ENCODE measurements around the gene GMDS.

GMDS gene

GRCh38 chr6:1651362-1651761 lies 594.0 kb downstream of the GMDS start:
- Histone ChIP-seq H3K36me3 (replicated peaks; ENCODE audit: insufficient read depth, low read length) (no peaks in the 10 kb centered on the region), H3K9me2 (replicated peaks; ENCODE audit: insufficient read depth, low read length) (no peaks in the 10 kb centered on the region), H3K4me2 (ENCODE audit: low read depth, low read length) (no peak overlapping the region), H3F3A (ENCODE audit: insufficient read depth, low read length) (no peaks in the 10 kb centered on the region), H3K79me2 (ENCODE audit: low read length) (no peaks in the 10 kb centered on the region), H3K27me3 (replicated peaks; ENCODE audit: insufficient read depth, low read length) (no peaks in the 10 kb centered on the region), H4K20me1 (ENCODE audit: insufficient read depth, low read length) (no peaks in the 10 kb centered on the region), H2AFZ (ENCODE audit: low read length) (no peak overlapping the region), H3K4me3 (ENCODE audit: low read length) (no peak overlapping the region), H3K9me3 (replicated peaks; ENCODE audit: insufficient read depth, low read length) (no peaks in the 10 kb centered on the region), H3K4me1 (ENCODE audit: low read length) (no peaks in the 10 kb centered on the region), H3K27ac (ENCODE audit: low read length) (no peak overlapping the region), H3K9ac (ENCODE audit: low read length) (no peak overlapping the region)
- TF ChIP-seq EZH2phosphoT487 (IDR thresholded peaks at IDR 0.05; ENCODE audit: low read length) = no peak
- no peak for TF ChIP-seq CTCF (IDR thresholded peaks at IDR 0.05; ENCODE audit: low read length)
- TF ChIP-seq EZH2 (optimal IDR thresholded peaks at IDR 0.05; ENCODE audit: low read depth, low read length) = no peak
- DNase-seq = no peak

GRCh38 chr6:1645466-1646185 lies 599.8 kb downstream of the GMDS start:
- H3K27ac ChIP-seq (ENCODE audit: low read length) = no peak overlapping the region
- H3K9ac ChIP-seq (ENCODE audit: low read length) = no peak overlapping the region
- no peaks in the 10 kb centered on the region for H3K9me3 ChIP-seq (replicated peaks; ENCODE audit: insufficient read depth, low read length)
- no peaks in the 10 kb centered on the region for H3F3A ChIP-seq (ENCODE audit: insufficient read depth, low read length)
- no peaks in the 10 kb centered on the region for H3K36me3 ChIP-seq (replicated peaks; ENCODE audit: insufficient read depth, low read length)
- H3K4me1 ChIP-seq (ENCODE audit: low read length) = no peaks in the 10 kb centered on the region
- TF ChIP-seq EZH2 (optimal IDR thresholded peaks at IDR 0.05; ENCODE audit: low read depth, low read length) (no peak), EZH2phosphoT487 (IDR thresholded peaks at IDR 0.05; ENCODE audit: low read length) (no peak)
- H3K4me2 ChIP-seq (ENCODE audit: low read depth, low read length) = no peak overlapping the region
- H3K4me3 ChIP-seq (ENCODE audit: low read length) = no peak overlapping the region
- H2AFZ ChIP-seq (ENCODE audit: low read length) = no peak overlapping the region
- H3K79me2 ChIP-seq (ENCODE audit: low read length) = no peaks in the 10 kb centered on the region
- DNase-seq = no peak
- no peaks in the 10 kb centered on the region for H3K9me2 ChIP-seq (replicated peaks; ENCODE audit: insufficient read depth, low read length)
- no peaks in the 10 kb centered on the region for H3K27me3 ChIP-seq (replicated peaks; ENCODE audit: insufficient read depth, low read length)
- no peaks in the 10 kb centered on the region for H4K20me1 ChIP-seq (ENCODE audit: insufficient read depth, low read length)

GRCh38 chr6:1644516-1645060 lies 600.8 kb downstream of the GMDS start:
- Histone ChIP-seq H3K27ac (ENCODE audit: low read length) (no peak overlapping the region), H3K9me3 (replicated peaks; ENCODE audit: insufficient read depth, low read length) (no peaks in the 10 kb centered on the region), H3K4me2 (ENCODE audit: low read depth, low read length) (no peak overlapping the region), H3K9ac (ENCODE audit: low read length) (no peak overlapping the region), H4K20me1 (ENCODE audit: insufficient read depth, low read length) (no peaks in the 10 kb centered on the region), H3F3A (ENCODE audit: insufficient read depth, low read length) (no peaks in the 10 kb centered on the region), H3K9me2 (replicated peaks; ENCODE audit: insufficient read depth, low read length) (no peaks in the 10 kb centered on the region), H3K36me3 (replicated peaks; ENCODE audit: insufficient read depth, low read length) (no peaks in the 10 kb centered on the region), H3K27me3 (replicated peaks; ENCODE audit: insufficient read depth, low read length) (no peaks in the 10 kb centered on the region), H3K4me1 (ENCODE audit: low read length) (no peaks in the 10 kb centered on the region), H3K4me3 (ENCODE audit: low read length) (no peak overlapping the region), H3K79me2 (ENCODE audit: low read length) (no peaks in the 10 kb centered on the region), H2AFZ (ENCODE audit: low read length) (no peak overlapping the region)
- DNase-seq = no peak
- no peak for TF ChIP-seq CTCF (IDR thresholded peaks at IDR 0.05; ENCODE audit: low read length)
- TF ChIP-seq EZH2phosphoT487 (IDR thresholded peaks at IDR 0.05; ENCODE audit: low read length) = no peak
- TF ChIP-seq EZH2 (optimal IDR thresholded peaks at IDR 0.05; ENCODE audit: low read depth, low read length) = no peak
